SU-DHL-6 (cell line): Measurements from ENCODE around the gene PLCH1.

Experiments
- EZH2phosphoT487 ChIP-seq: fragments of 200-600 bp; sonication (generic), shearing (Covaris generic); conservative IDR thresholded peaks from 2 replicates; pipeline ENCODE4 v1.6.1; 2018; ENCODE audit warnings: mild to moderate bottlenecking, antibody characterized with exemption, low read length, moderate library complexity, mixed read lengths
- TF ChIP-seq, protein P1 (sequence below): fragments of 200-600 bp; sonication (generic); IDR thresholded peaks from one replicate; pipeline ENCODE4 v1.5.1; 2017; ENCODE audit warnings: antibody characterized with exemption, mild to moderate bottlenecking, low read length, moderate library complexity; ENCODE audit not compliant: insufficient read depth, poor library complexity, severe bottlenecking

DNA sequence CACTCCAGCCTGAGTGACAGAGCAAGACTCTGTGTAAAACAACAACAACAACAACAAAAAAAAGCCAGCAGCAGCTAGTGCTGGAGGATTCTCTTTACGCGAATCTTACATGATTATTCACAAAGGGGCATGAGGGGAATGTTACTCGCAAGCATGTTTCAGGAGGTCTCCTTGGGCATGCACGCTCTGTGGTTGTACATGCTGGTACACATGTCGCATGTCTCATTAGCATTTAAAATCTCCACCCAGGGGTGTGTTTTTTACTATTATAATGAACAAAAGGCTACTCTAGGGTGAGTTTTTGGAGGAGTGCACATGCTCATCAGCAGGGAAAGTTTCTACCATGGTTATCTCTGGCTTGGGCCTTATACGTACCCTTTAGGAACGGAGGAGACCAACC is 12.7 kb upstream of the PLCH1 start:
- TF ChIP-seq, protein P1, sequence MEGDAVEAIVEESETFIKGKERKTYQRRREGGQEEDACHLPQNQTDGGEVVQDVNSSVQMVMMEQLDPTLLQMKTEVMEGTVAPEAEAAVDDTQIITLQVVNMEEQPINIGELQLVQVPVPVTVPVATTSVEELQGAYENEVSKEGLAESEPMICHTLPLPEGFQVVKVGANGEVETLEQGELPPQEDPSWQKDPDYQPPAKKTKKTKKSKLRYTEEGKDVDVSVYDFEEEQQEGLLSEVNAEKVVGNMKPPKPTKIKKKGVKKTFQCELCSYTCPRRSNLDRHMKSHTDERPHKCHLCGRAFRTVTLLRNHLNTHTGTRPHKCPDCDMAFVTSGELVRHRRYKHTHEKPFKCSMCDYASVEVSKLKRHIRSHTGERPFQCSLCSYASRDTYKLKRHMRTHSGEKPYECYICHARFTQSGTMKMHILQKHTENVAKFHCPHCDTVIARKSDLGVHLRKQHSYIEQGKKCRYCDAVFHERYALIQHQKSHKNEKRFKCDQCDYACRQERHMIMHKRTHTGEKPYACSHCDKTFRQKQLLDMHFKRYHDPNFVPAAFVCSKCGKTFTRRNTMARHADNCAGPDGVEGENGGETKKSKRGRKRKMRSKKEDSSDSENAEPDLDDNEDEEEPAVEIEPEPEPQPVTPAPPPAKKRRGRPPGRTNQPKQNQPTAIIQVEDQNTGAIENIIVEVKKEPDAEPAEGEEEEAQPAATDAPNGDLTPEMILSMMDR, result no peak
- TF ChIP-seq EZH2phosphoT487, result no peak
